Muscle of arm (tissue), 12 donors: Measurements from ENCODE around the gene UBA6. TPM values are rescaled to one million over a fixed set of nuclear protein-coding genes. Genes with fewer than 3 reads are reported as not detected.
"Not testable (repeated sequence)": the region's sequence is repeated elsewhere in the genome, so short reads cannot be mapped to it uniquely, and the experiment has no call there.

Source experiments
- DNase-seq: peaks from one replicate; pipeline ENCODE4 v3.0.0-alpha.2; 2013
- polyA plus RNA-seq, 12 donors: library from polyadenylated mRNA; unstranded; fragments of 120-200 nt; gene quantifications; one replicate each; pipeline ENCODE4 v1.2.1, GENCODE V29; 2013; ENCODE audit not compliant: insufficient read length in 12 of 12

The UBA6 gene
- polyA plus RNA-seq, 12 donors: 27.1 to 65.3 (median 47.3) TPM; not detected in 1

- no peak for DNase-seq
Measured at GRCh38 chr4:67717586-67717985, 16.6 kb upstream of the UBA6 start.

- no peak for DNase-seq
Measured at GRCh38 chr4:67714955-67715354, 14.0 kb upstream of the UBA6 start.

- DNase-seq: no peak
Measured at GRCh38 chr4:67714248-67714583, 13.3 kb upstream of the UBA6 start.

- DNase-seq: no peak
Measured at GRCh38 chr4:67713529-67714247, 12.7 kb upstream of the UBA6 start.

- no peak for DNase-seq
Measured at GRCh38 chr4:67712650-67713528, 11.9 kb upstream of the UBA6 start.

GRCh38 chr4:67712000-67712625, 11.2 kb upstream of the UBA6 start:
- DNase-seq: no peak

GRCh38 chr4:67706682-67707081, 5.7 kb upstream of the UBA6 start:
- not testable (repeated sequence) for DNase-seq

GRCh38 chr4:67704843-67705242, 3.9 kb upstream of the UBA6 start:
- DNase-seq: no peak

- DNase-seq: no peak
Measured at GRCh38 chr4:67702166-67702565, 1.2 kb upstream of the UBA6 start.

- DNase-seq: no peak
Measured at GRCh38 chr4:67701517-67701850, 529 bp upstream of the UBA6 start.

GRCh38 chr4:67700116-67700737, 728 bp downstream of the UBA6 start:
- DNase-seq: peak; percentile 21

- no peak for DNase-seq
Measured at GRCh38 chr4:67699603-67700002, 1.4 kb downstream of the UBA6 start.

GRCh38 chr4:67697860-67698687, 2.9 kb downstream of the UBA6 start:
- DNase-seq: no peak

GRCh38 chr4:67696061-67696460, 4.9 kb downstream of the UBA6 start:
- no peak for DNase-seq

- no peak for DNase-seq
Measured at GRCh38 chr4:67694662-67695061, 6.3 kb downstream of the UBA6 start.

GRCh38 chr4:67691328-67691727, 9.6 kb downstream of the UBA6 start:
- DNase-seq: no peak

GRCh38 chr4:67687636-67688035, 13.3 kb downstream of the UBA6 start:
- DNase-seq: no peak

- no peak for DNase-seq
Measured at GRCh38 chr4:67685532-67685859, 15.5 kb downstream of the UBA6 start.

- no peak for DNase-seq
Measured at GRCh38 chr4:67684839-67685531, 16.0 kb downstream of the UBA6 start.

GRCh38 chr4:67682266-67682665, 18.7 kb downstream of the UBA6 start:
- DNase-seq: no peak

GRCh38 chr4:67680581-67681222, 20.3 kb downstream of the UBA6 start:
- DNase-seq: no peak
